Measurements from ENCODE around the gene OTUD7B. TPM values are rescaled to one million over a fixed set of nuclear protein-coding genes. Genes with fewer than 3 reads are reported as not detected.

The OTUD7B gene
- total RNA-seq, 1 experiment from 2014 or later = 23.5 TPM

GRCh38 chr1:150024156-150024555 lies 13.6 kb upstream of the OTUD7B start:
- no peak overlapping the region for H2BK20ac ChIP-seq (ENCODE audit: low read depth, low read length, poor library complexity, severe bottlenecking)
- Mint-ChIP-seq H3K27me3 (ENCODE audit: low read depth) (no peaks in the 10 kb centered on the region; the same call in 1 of the 2 replicates), H3K9me3 (no peaks in the 10 kb centered on the region), H3K36me3 (ENCODE audit: insufficient read depth in 1 of 3, low read depth in 3 of 3) (no peaks in the 10 kb centered on the region), H3K4me1 (peaks cover 4 to 6% of the 10 kb centered on the region in 2 experiments; a peak in 2 of 4 replicates), H3K4me3 (no peak overlapping the region), H3K27ac (no peak overlapping the region)
- no peak overlapping the region for H3K4me2 ChIP-seq (ENCODE audit: insufficient read depth, insufficient read length, low read length)
- H3K56ac ChIP-seq (ENCODE audit: insufficient read length, low read depth, low read length) = no peak overlapping the region
- H3K27me3 ChIP-seq (ENCODE audit: insufficient read depth, low read length) = no peaks in the 10 kb centered on the region
- DNase-seq = no peak
- H3K23me2 ChIP-seq (ENCODE audit: insufficient read length, low read depth, low read length, poor library complexity, severe bottlenecking) = no peaks in the 10 kb centered on the region
- no peak overlapping the region for H4K8ac ChIP-seq (replicated peaks; ENCODE audit: insufficient read length, low read depth, low read length)
- no peaks in the 10 kb centered on the region for H4K20me1 ChIP-seq (ENCODE audit: control insufficient read depth, insufficient read depth, insufficient read length)
- no peak overlapping the region for H2AFZ ChIP-seq (ENCODE audit: low read length)
- no peak overlapping the region for H3K18ac ChIP-seq (ENCODE audit: insufficient read length, low read depth, low read length)
- no peaks in the 10 kb centered on the region for H3K79me2 ChIP-seq (ENCODE audit: insufficient read depth, low read length)
- no peaks in the 10 kb centered on the region; the same call in 1 of the 2 replicates for H3K4me1 ChIP-seq (ENCODE audit: insufficient read depth, low read length)
- no peak for TF ChIP-seq CTCF (conservative IDR thresholded peaks at IDR 0.05)
- no peak overlapping the region for H3T11ph ChIP-seq (ENCODE audit: low read length)
- H3K14ac ChIP-seq (ENCODE audit: insufficient read depth, low read length) = no peak overlapping the region
- H3K9me3 ChIP-seq (ENCODE audit: control insufficient read depth, low read depth, low read length) = no peaks in the 10 kb centered on the region
- H3K23ac ChIP-seq (ENCODE audit: insufficient read length, low read depth, low read length) = no peak overlapping the region
- H2BK15ac ChIP-seq (ENCODE audit: low read depth, low read length) = no peak overlapping the region
- H3K9ac ChIP-seq (ENCODE audit: extremely low read depth, insufficient read length, low read length) = no peak overlapping the region
- no peaks in the 10 kb centered on the region for H3K79me1 ChIP-seq (ENCODE audit: insufficient read depth, low read depth, low read length, poor library complexity, severe bottlenecking)
- no peak overlapping the region for H3K27ac ChIP-seq (ENCODE audit: insufficient read length, low read depth, low read length)
- H2BK12ac ChIP-seq (ENCODE audit: insufficient read length, low read depth, low read length) = no peak overlapping the region
- H4K91ac ChIP-seq (ENCODE audit: insufficient read length, low read depth, low read length) = no peak overlapping the region
- no CpG with 5 or more reads among the region's 2 CpGs for WGBS (ENCODE audit: extremely low coverage, insufficient read length, low lambda C conversion rate)
- H2BK5ac ChIP-seq (ENCODE audit: insufficient read length, low read length) = no peak overlapping the region
- no peak overlapping the region for H2AK5ac ChIP-seq (ENCODE audit: insufficient read length, low read length)
- H4K5ac ChIP-seq (ENCODE audit: insufficient read length, low read depth, low read length) = no peak overlapping the region
- no peak overlapping the region for H3K4ac ChIP-seq (ENCODE audit: low read depth, low read length)
- no peak overlapping the region for H2BK120ac ChIP-seq (ENCODE audit: low read depth, low read length, poor library complexity, severe bottlenecking)
